ENCODE measurements around the gene SLC28A3.

Gene SLC28A3

GRCh38 chr9:84235511-84235910, 105.0 kb downstream of the SLC28A3 start:
- DNase-seq: no peak

- no peak for DNase-seq
Measured at GRCh38 chr9:84230355-84231145, 110.0 kb downstream of the SLC28A3 start.

GRCh38 chr9:84229191-84229590, 111.4 kb downstream of the SLC28A3 start:
- DNase-seq: no peak

GRCh38 chr9:84228130-84228720, 112.3 kb downstream of the SLC28A3 start:
- no peak for DNase-seq

- no peak for DNase-seq
Measured at GRCh38 chr9:84226126-84226525, 114.4 kb downstream of the SLC28A3 start.
